ENCODE data around the gene GPBP1L1.

- TF ChIP-seq CTCF (IDR thresholded peaks at IDR 0.05) (no peak), POLR2A (IDR thresholded peaks at IDR 0.05) (no peak)
Observed at GRCh38 chr1:45610589-45611226, 75.6 kb downstream of the GPBP1L1 start.
